ENCODE results near the gene C22orf15. TPM values are rescaled to one million over a fixed set of nuclear protein-coding genes. Genes with fewer than 3 reads are reported as not detected.

The C22orf15 gene
- total RNA-seq, 2 experiments from 2014 or later = 0.99 to 1.3 TPM

- Mint-ChIP-seq H3K27ac (peak within 1 kb of the TSS; percentile 84), H3K27me3 (peaks cover 2% of the 10 kb centered on the region), H3K4me3 (peak within 1 kb of the TSS; percentile 76), H3K9me3 (no peaks in the 10 kb centered on the region), H3K4me1 (peaks cover 49% of the 10 kb centered on the region), H3K36me3 (ENCODE audit: low read depth) (peaks cover 2% of the 10 kb centered on the region)
- ChIA-PET POLR2A (no interaction called here), CTCF (interaction anchor here (1.0 to 4.9 kb wide), 5 partner anchors 17 to 82 kb away, joined by 3 to 20 read pairs (median 3); partner anchors contain the start of genes SMARCB1 and ZNF70)
- DNase-seq = peak; percentile 78
Measured at GRCh38 chr22:23767673-23768548, 5.1 kb downstream of the C22orf15 start, which contains the start of gene CHCHD10. Gene CHCHD10, minus strand, starts transcription at chr22:23767972. Its CDS starts 98 bp downstream, at chr22:23767874.

- Mint-ChIP-seq H3K9me3 (no peaks in the 10 kb centered on the region), H3K4me3 (peak overlapping the region; percentile 30), H3K36me3 (ENCODE audit: low read depth) (peaks cover 2% of the 10 kb centered on the region), H3K4me1 (peaks cover 39% of the 10 kb centered on the region), H3K27me3 (peaks cover 13% of the 10 kb centered on the region), H3K27ac (no peak overlapping the region)
- POLR2A ChIA-PET = no interaction called here
- CTCF ChIA-PET = interaction anchor here (0.6 to 0.8 kb wide), 3 partner anchors 9 to 230 kb away, joined by 4 to 5 read pairs (median 4); no protein-coding TSS in a partner anchor
- no peak for DNase-seq
Measured at GRCh38 chr22:23769321-23769965, 6.7 kb downstream of the C22orf15 start.

- Mint-ChIP-seq H3K27ac (no peak overlapping the region), H3K36me3 (ENCODE audit: low read depth) (no peaks in the 10 kb centered on the region), H3K27me3 (peaks cover 17% of the 10 kb centered on the region), H3K4me1 (peaks cover 20% of the 10 kb centered on the region), H3K4me3 (peak overlapping the region; percentile 41), H3K9me3 (no peaks in the 10 kb centered on the region)
- no peak for DNase-seq
- CTCF ChIA-PET = no interaction called here
- POLR2A ChIA-PET = no interaction called here
Measured at GRCh38 chr22:23772315-23772648, 9.5 kb downstream of the C22orf15 start.

DNA sequence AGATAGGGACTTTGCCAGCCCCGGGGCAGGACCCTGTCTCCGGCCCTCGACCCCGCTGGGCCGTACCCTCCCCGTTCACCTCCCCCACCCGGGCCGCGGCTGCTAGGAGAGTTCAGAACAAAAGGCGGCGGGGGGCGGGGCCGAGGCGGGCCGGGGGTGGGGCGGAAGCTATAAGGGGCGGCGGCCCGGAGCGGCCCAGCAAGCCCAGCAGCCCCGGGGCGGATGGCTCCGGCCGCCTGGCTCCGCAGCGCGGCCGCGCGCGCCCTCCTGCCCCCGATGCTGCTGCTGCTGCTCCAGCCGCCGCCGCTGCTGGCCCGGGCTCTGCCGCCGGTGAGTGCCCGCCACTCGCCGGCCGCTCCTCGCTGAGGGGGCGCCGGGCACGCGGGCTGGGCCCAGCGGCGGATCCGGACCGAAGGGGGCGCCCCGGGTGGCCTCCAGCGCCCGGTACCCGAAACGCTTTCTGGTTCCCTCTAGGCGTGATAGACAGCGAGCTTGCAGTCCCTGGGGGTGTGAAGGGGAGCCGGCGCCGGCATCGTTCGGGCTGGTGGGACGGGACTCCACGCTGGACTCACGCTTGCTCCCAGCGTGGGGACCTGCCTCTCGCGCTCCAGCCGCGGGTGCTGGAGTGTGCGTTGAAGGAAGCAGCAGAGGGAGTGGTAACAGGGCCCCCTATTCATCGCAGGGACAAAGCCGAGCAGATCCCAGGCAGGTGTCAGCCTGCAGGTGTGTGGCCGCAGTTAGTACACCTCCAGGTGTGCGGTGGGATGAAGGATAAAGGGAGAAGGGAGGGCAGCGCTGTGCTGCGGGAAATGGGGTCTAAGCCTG is 10.1 kb downstream of the C22orf15 start, which contains the start of gene MMP11:
MMP11 (plus strand) TSS at position 201 of the 825 bp plus-strand sequence; CDS start at position 223, 22 bp downstream.
- CTCF ChIA-PET = no interaction called here
- peak within 1 kb of the TSS; percentile 41 for H3K4me3 Mint-ChIP-seq
- POLR2A ChIA-PET = no interaction called here

DNA sequence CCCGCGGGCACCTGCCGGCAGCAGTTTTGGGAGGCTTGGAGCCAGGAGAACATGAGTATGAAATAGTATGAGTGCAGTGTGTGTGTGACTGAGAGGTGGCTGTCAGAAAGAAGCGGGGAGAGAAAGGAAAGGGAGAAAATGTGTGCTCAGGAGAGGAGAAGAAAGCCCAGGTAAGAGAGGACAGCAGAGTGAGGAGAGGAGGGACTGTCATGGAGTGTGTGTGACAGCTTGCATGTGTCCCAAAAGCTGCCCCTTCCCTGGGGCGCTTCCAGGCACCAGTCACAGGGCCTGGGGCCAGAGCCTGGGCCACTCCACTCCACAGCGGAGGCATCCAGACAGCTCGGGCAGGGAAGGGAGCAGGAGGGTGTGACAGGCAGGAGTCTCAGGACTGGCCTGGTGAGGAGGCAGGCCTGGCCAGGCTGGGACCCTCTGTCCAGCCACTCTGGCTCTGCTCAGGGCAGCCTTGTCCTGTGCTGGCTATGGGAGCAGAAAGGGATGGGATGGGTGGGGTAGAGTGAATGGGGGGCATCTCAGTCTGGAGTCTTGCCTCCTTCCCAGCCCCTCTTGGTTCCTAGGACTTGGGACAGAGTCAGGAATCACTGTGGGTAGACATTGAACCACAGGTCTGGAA is 10.8 kb downstream of the C22orf15 start:
- no peak for DNase-seq
- ChIA-PET CTCF (interaction anchor here (2.3 kb wide), 1 partner anchor 10 kb away, joined by 8 read pairs; the partner anchor contains the start of gene C22orf15), POLR2A (no interaction called here)
- H3K27me3 Mint-ChIP-seq = peaks cover 17% of the 10 kb centered on the region
- peak overlapping the region; percentile 10 for H3K27ac Mint-ChIP-seq
- H3K4me1 Mint-ChIP-seq = peaks cover 18% of the 10 kb centered on the region
- no peaks in the 10 kb centered on the region for H3K36me3 Mint-ChIP-seq (ENCODE audit: low read depth)
- no peaks in the 10 kb centered on the region for H3K9me3 Mint-ChIP-seq
- H3K4me3 Mint-ChIP-seq = peak overlapping the region; percentile 1

More for the DNA sequence above, 10.1 kb downstream of the C22orf15 start, which contains the start of gene MMP11:
- peaks cover 17% of the 10 kb centered on the region for H3K27me3 Mint-ChIP-seq
- peak within 1 kb of the TSS; percentile 10 for H3K27ac Mint-ChIP-seq
- H3K36me3 Mint-ChIP-seq (ENCODE audit: low read depth) = no peaks in the 10 kb centered on the region
- H3K4me1 Mint-ChIP-seq = peaks cover 20% of the 10 kb centered on the region
- peak; percentile 58 for DNase-seq
- H3K9me3 Mint-ChIP-seq = no peaks in the 10 kb centered on the region

DNA sequence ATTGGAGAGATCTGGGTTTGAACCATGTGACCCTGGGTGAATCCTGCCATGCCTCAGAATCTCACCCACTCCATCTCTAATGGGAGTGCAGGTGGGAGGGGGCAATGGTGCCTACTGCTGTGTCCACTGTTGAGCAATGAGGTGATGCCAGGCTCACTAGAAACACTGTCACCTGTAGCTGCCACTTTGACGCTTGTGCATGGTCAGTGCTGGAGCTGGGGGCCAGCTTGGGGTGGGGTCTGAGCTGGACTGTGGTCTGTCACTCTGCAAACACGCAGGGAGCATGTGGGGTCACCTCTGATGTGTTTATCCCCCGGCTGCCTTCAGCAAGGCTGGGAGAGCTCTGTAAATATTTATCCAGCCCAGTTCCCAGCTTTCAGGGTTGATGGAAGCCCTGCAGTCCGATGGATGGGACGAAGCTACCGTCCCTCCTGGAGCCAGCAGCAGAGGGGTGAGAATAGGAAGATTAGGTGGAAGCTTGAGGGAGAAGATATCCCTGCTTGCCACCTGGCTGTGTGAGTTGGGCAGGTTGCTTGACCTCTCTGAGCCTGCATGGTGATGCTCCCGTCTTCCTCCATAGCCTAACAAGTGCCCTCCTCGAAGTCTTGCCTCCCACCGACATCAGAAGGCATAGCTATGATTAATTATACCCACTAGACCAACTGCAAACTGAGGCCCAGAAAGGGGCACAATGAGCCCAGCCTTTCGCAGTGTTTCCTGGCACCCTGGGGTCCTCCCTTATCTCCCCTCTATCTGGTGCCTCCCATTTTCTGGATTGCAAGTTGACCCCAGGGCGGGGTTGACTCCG is 11.5 kb downstream of the C22orf15 start:
- H3K4me1 Mint-ChIP-seq = peaks cover 15% of the 10 kb centered on the region
- H3K4me3 Mint-ChIP-seq = no peak overlapping the region
- H3K9me3 Mint-ChIP-seq = no peaks in the 10 kb centered on the region
- H3K27me3 Mint-ChIP-seq = peaks cover 17% of the 10 kb centered on the region
- no peak for DNase-seq
- CTCF ChIA-PET = interaction anchor here (1.0 to 2.3 kb wide), 4 partner anchors 11 to 83 kb away, joined by 3 to 12 read pairs (median 6); partner anchors contain the start of genes C22orf15 and SLC2A11
- H3K27ac Mint-ChIP-seq = no peak overlapping the region
- H3K36me3 Mint-ChIP-seq (ENCODE audit: low read depth) = no peaks in the 10 kb centered on the region
- POLR2A ChIA-PET = no interaction called here

- H3K9me3 Mint-ChIP-seq = no peaks in the 10 kb centered on the region
- H3K27ac Mint-ChIP-seq = no peak overlapping the region
- no peaks in the 10 kb centered on the region for H3K36me3 Mint-ChIP-seq (ENCODE audit: low read depth)
- CTCF ChIA-PET = interaction anchor here (1.0 to 2.3 kb wide), 5 partner anchors 10 to 83 kb away, joined by 3 to 12 read pairs (median 5); partner anchors contain the start of genes C22orf15 and SLC2A11
- peaks cover 12% of the 10 kb centered on the region for H3K4me1 Mint-ChIP-seq
- DNase-seq = no peak
- peaks cover 17% of the 10 kb centered on the region for H3K27me3 Mint-ChIP-seq
- POLR2A ChIA-PET = no interaction called here
- H3K4me3 Mint-ChIP-seq = no peak overlapping the region
Measured at GRCh38 chr22:23774922-23775436, 12.2 kb downstream of the C22orf15 start.

DNA sequence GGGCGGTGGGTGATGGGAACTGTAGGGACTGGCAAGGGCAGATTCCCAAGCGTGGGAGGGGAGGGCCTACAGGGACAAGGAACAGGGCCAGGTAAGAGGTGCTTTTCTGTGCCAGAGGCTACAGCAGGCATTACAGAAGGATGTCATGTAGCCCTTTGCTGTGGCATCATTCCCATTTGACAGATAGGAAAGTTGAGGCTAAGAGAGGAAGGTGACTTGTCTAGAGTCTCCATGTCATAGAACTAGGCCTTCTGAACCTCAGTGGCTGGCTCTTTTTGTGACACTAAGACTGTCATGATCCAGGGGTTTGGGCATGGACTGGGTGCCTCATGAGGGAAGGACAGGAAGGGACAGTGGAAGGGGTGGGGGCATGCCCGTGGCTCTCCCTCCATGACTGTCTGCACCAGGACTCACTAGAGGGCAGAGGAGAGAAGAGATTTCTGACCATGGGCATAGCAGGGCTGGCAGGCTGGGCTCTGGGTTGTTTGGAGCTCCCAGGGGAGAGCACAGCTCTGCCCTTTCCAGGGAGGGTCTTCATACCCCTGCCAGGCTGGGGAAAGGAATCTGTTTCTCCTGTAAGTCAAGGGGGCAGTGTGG is 13.1 kb downstream of the C22orf15 start:
- ChIA-PET POLR2A (no interaction called here), CTCF (interaction anchor here (0.6 to 2.3 kb wide), 7 partner anchors 9 to 119 kb away, joined by 3 to 12 read pairs (median 3); partner anchors contain the start of genes C22orf15, MIF and SLC2A11)
- peaks cover 17% of the 10 kb centered on the region for H3K27me3 Mint-ChIP-seq
- H3K36me3 Mint-ChIP-seq (ENCODE audit: low read depth) = no peaks in the 10 kb centered on the region
- no peaks in the 10 kb centered on the region for H3K9me3 Mint-ChIP-seq
- no peak overlapping the region for H3K4me3 Mint-ChIP-seq
- H3K27ac Mint-ChIP-seq = no peak overlapping the region
- peaks cover 10% of the 10 kb centered on the region for H3K4me1 Mint-ChIP-seq
- no peak for DNase-seq

DNA sequence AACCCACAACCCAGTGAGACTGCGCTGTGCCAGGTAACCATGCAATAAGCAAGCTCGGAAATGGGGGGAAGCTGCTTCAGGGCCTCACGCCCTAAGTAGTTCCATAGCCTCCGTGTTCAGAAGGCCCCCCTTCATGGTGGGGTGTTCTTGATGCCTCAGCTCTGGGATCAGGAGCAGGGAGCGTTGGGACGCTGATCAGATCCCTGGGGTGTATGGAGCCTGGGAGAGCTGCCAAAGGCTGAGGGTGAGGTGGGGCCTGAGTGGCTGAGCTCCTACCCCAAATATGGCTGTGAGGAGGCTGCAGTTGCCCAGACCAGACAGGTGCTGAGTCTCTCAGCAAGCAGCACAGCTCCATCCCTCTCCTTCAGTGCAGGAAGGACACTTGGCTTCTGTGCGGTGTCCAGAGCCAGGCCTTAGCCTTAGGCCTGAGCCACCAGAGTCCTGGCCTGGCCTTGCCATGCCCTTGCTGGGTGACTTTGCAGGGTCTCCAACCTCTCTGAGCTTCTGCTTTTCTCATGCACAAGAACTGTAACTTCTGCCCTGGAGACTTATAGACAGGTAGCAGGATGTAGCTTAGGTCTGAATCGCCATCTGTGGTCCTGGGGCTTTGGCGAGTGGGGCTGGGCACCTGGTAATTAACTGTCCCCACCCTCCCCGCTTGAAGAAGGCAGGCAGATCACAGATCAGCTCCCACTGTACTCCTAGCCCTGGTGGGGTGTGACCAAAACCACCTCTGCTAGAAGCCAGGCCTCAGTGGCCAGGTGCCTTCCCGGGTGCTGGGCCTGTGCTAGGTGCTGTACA is 15.2 kb downstream of the C22orf15 start:
- peaks cover 3% of the 10 kb centered on the region for H3K4me1 Mint-ChIP-seq
- POLR2A ChIA-PET = no interaction called here
- CTCF ChIA-PET = interaction anchor here (0.6 to 1.2 kb wide), 3 partner anchors 9 to 172 kb away, joined by 3 to 5 read pairs (median 4); no protein-coding TSS in a partner anchor

GRCh38 chr22:23778577-23778900 is 15.7 kb downstream of the C22orf15 start:
- Mint-ChIP-seq H3K27ac (no peak overlapping the region), H3K4me1 (no peaks in the 10 kb centered on the region), H3K36me3 (ENCODE audit: low read depth) (no peaks in the 10 kb centered on the region), H3K27me3 (peaks cover 9% of the 10 kb centered on the region), H3K4me3 (no peak overlapping the region), H3K9me3 (no peaks in the 10 kb centered on the region)
- no peak for DNase-seq
- POLR2A ChIA-PET = no interaction called here
- CTCF ChIA-PET = interaction anchor here (0.6 to 1.2 kb wide), 3 partner anchors 10 to 173 kb away, joined by 3 to 5 read pairs (median 4); no protein-coding TSS in a partner anchor

More for the DNA sequence above, 15.2 kb downstream of the C22orf15 start:
- no peak for DNase-seq
- H3K9me3 Mint-ChIP-seq = no peaks in the 10 kb centered on the region
- H3K36me3 Mint-ChIP-seq (ENCODE audit: low read depth) = no peaks in the 10 kb centered on the region
- no peak overlapping the region for H3K27ac Mint-ChIP-seq
- no peak overlapping the region for H3K4me3 Mint-ChIP-seq
- peaks cover 15% of the 10 kb centered on the region for H3K27me3 Mint-ChIP-seq
